Mesothelial cell of epicardium (in vitro differentiated cells): ENCODE measurements around the gene CSNK2A2. TPM values are rescaled to one million over a fixed set of nuclear protein-coding genes. Genes with fewer than 3 reads are reported as not detected.

ENCODE experiments used
- DNase-seq, 2 experiments: peaks; one replicate each; pipeline ENCODE4 v3.0.0; 2021; ENCODE audit warnings: low spot score in 2 of 2; ENCODE audit not compliant: unreplicated experiment in 2 of 2
- H3K27ac Mint-ChIP-seq: 2 replicates; pipeline ENCODE4 v1.8.0; 2021; ENCODE audit warnings: mixed read lengths
- H3K27me3 Mint-ChIP-seq: 2 replicates; pipeline ENCODE4 v1.8.0; 2021; ENCODE audit warnings: low read depth, mixed read lengths
- H3K36me3 Mint-ChIP-seq: 2 replicates; pipeline ENCODE4 v1.8.0; 2021; ENCODE audit warnings: mixed read lengths
- H3K4me1 Mint-ChIP-seq: 2 replicates; pipeline ENCODE4 v1.8.0; 2021; ENCODE audit warnings: mixed read lengths
- H3K4me3 Mint-ChIP-seq: 2 replicates; pipeline ENCODE4 v1.8.0; 2021; ENCODE audit warnings: mild to moderate bottlenecking, moderate library complexity, mixed read lengths
- H3K9me3 Mint-ChIP-seq: 2 replicates; pipeline ENCODE4 v1.8.0; 2021; ENCODE audit warnings: mixed read lengths
- CTCF ChIP-seq: fragments of 200-600 bp; sonication (generic); IDR thresholded peaks from one replicate; pipeline ENCODE4 v1.5.0; 2021; ENCODE audit warnings: antibody characterized with exemption; ENCODE audit not compliant: unreplicated experiment
- total RNA-seq: library from RNA; stranded (reverse); gene quantifications from 3 replicates; pipeline ENCODE4 v1.2.1, GENCODE V29; 2021

Gene CSNK2A2
- total RNA-seq, 1 donor from 2014 or later = 76.8 TPM

- no peak for TF ChIP-seq CTCF
- peaks cover 45% of the 10 kb centered on the region for H3K4me1 Mint-ChIP-seq
- peak overlapping the region; percentile 91 for H3K4me3 Mint-ChIP-seq
- peaks cover 4% of the 10 kb centered on the region for H3K36me3 Mint-ChIP-seq
- H3K9me3 Mint-ChIP-seq = peaks cover 6% of the 10 kb centered on the region
- H3K27ac Mint-ChIP-seq = peak overlapping the region; percentile 82
- no peaks in the 10 kb centered on the region for H3K27me3 Mint-ChIP-seq
- no peak for DNase-seq
Measured at GRCh38 chr16:58126451-58126961, 71.4 kb downstream of the CSNK2A2 start.

- H3K9me3 Mint-ChIP-seq = peaks cover 6% of the 10 kb centered on the region
- no peak for TF ChIP-seq CTCF
- no peak for DNase-seq
- H3K4me1 Mint-ChIP-seq = peaks cover 50% of the 10 kb centered on the region
- H3K4me3 Mint-ChIP-seq = no peak overlapping the region
- H3K27me3 Mint-ChIP-seq = no peaks in the 10 kb centered on the region
- H3K27ac Mint-ChIP-seq = no peak overlapping the region
- peaks cover 4% of the 10 kb centered on the region for H3K36me3 Mint-ChIP-seq
Measured at GRCh38 chr16:58125781-58126335, 72.0 kb downstream of the CSNK2A2 start.

GRCh38 chr16:58125041-58125440, 72.9 kb downstream of the CSNK2A2 start:
- DNase-seq = no peak
- Mint-ChIP-seq H3K27me3 (no peaks in the 10 kb centered on the region), H3K4me3 (no peak overlapping the region), H3K27ac (no peak overlapping the region), H3K4me1 (peaks cover 59% of the 10 kb centered on the region), H3K9me3 (peaks cover 6% of the 10 kb centered on the region), H3K36me3 (peaks cover 4% of the 10 kb centered on the region)
- TF ChIP-seq CTCF = no peak

- Mint-ChIP-seq H3K4me1 (peaks cover 61% of the 10 kb centered on the region), H3K36me3 (peaks cover 2% of the 10 kb centered on the region), H3K9me3 (peaks cover 3% of the 10 kb centered on the region), H3K4me3 (no peak overlapping the region), H3K27ac (no peak overlapping the region), H3K27me3 (no peaks in the 10 kb centered on the region)
- no peak for DNase-seq
- no peak for TF ChIP-seq CTCF
Measured at GRCh38 chr16:58124601-58124915, 73.3 kb downstream of the CSNK2A2 start.

GRCh38 chr16:58123896-58124600, 73.9 kb downstream of the CSNK2A2 start:
- Mint-ChIP-seq H3K9me3 (no peaks in the 10 kb centered on the region), H3K36me3 (no peaks in the 10 kb centered on the region), H3K4me1 (peaks cover 65% of the 10 kb centered on the region), H3K27me3 (no peaks in the 10 kb centered on the region), H3K4me3 (no peak overlapping the region), H3K27ac (peak overlapping the region; percentile 70)
- no peak for DNase-seq
- no peak for TF ChIP-seq CTCF
